ENCODE data around the gene AP5S1. TPM values are rescaled to one million over a fixed set of nuclear protein-coding genes. Genes with fewer than 3 reads are reported as not detected.

Gene AP5S1
- polyA plus RNA-seq, 3 donors, result 6.6 to 10.8 (median 8.6) TPM

DNA sequence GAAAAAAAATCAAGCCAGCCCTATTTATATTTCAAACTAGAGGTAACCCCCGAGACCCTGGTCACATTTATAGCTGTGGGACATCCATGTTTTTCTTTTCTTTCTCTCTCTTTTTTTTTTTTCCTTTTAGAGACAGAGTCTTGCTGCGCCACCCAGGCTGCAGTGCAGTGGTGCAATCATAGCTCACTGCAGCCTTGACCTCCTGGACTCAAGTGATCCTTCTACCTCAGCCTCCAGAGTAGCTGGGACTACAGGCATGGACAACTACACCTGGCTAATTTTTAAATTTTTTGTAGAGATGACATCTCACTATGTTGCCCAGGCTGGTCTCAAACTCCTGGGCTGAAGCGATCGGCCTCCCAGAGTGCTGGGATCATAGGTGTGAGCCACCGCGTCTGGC, 38.3 kb downstream of the AP5S1 start:
- H3K27ac ChIP-seq (ENCODE audit: low read depth in 1 of 2, low read length in 2 of 2), result no peak overlapping the region
- no peaks in the 10 kb centered on the region for H3K27me3 ChIP-seq (ENCODE audit: control insufficient read depth in 2 of 2, insufficient read depth in 2 of 2, low read length in 2 of 2)
- H3K36me3 Mint-ChIP-seq, result peaks cover 63 to 89% of the 10 kb centered on the region in 2 donors
- peak overlapping the region in 2 of 7 donors; percentile 37 to 46 for H3K27ac Mint-ChIP-seq
- TF ChIP-seq, protein P1, sequence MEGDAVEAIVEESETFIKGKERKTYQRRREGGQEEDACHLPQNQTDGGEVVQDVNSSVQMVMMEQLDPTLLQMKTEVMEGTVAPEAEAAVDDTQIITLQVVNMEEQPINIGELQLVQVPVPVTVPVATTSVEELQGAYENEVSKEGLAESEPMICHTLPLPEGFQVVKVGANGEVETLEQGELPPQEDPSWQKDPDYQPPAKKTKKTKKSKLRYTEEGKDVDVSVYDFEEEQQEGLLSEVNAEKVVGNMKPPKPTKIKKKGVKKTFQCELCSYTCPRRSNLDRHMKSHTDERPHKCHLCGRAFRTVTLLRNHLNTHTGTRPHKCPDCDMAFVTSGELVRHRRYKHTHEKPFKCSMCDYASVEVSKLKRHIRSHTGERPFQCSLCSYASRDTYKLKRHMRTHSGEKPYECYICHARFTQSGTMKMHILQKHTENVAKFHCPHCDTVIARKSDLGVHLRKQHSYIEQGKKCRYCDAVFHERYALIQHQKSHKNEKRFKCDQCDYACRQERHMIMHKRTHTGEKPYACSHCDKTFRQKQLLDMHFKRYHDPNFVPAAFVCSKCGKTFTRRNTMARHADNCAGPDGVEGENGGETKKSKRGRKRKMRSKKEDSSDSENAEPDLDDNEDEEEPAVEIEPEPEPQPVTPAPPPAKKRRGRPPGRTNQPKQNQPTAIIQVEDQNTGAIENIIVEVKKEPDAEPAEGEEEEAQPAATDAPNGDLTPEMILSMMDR (IDR thresholded peaks at IDR 0.05), result no peak
- H3K4me3 ChIP-seq (replicated peaks in 1 of 3; ENCODE audit: low read depth in 2 of 3, low read length in 3 of 3), result no peak overlapping the region
- intact Hi-C loops (cut with micrococcal nuclease), result loop anchor here in 1 of 2 donors (5.0 kb wide), 1 partner anchor 181 kb away; no protein-coding TSS in a partner anchor
- 100% methylated on average over 2 of the region's 6 CpGs for WGBS (ENCODE audit: insufficient coverage)
- peaks cover 4 to 5% of the 10 kb centered on the region in 2 donors for H3K9me3 ChIP-seq (replicated peaks in 1 of 2; ENCODE audit: control insufficient read depth in 1 of 2, insufficient read depth in 1 of 2, low read length in 2 of 2)
- H3K4me1 ChIP-seq (ENCODE audit: control insufficient read depth in 1 of 2, insufficient read depth in 2 of 2, low read length in 2 of 2), result peaks cover 13 to 17% of the 10 kb centered on the region in 2 donors
- no peak overlapping the region for H3K4me2 ChIP-seq (replicated peaks; ENCODE audit: extremely low read depth, low read length, poor library complexity, severe bottlenecking)
- H3K79me2 ChIP-seq (ENCODE audit: insufficient read depth, low read length), result peaks cover 34% of the 10 kb centered on the region
- peaks cover 0 to 3% (median 2%) of the 10 kb centered on the region in 3 donors for H3K27me3 Mint-ChIP-seq (ENCODE audit: low read depth in 3 of 3)
- peaks cover 59 to 80% of the 10 kb centered on the region in 2 donors for H3K36me3 ChIP-seq (replicated peaks in 1 of 2; ENCODE audit: control insufficient read depth in 1 of 2, insufficient read depth in 2 of 2, low read length in 2 of 2)
- H3K9me3 Mint-ChIP-seq, result peaks cover 0 to 10% (median 6%) of the 10 kb centered on the region in 7 donors
- H4K20me1 ChIP-seq (ENCODE audit: insufficient read depth, low read length), result peaks cover 59% of the 10 kb centered on the region
- peaks cover 18% of the 10 kb centered on the region for H3K4me1 Mint-ChIP-seq
- no peak overlapping the region for H3K4me3 Mint-ChIP-seq
- no peak overlapping the region for H2AFZ ChIP-seq (ENCODE audit: insufficient read depth, low read depth, low read length, poor library complexity, severe bottlenecking)
- H3K9ac ChIP-seq (ENCODE audit: insufficient read depth, low read length, poor library complexity, severe bottlenecking), result no peak overlapping the region
- DNase-seq, result no peak

- Histone ChIP-seq H4K20me1 (ENCODE audit: insufficient read depth, low read length) (peaks cover 64% of the 10 kb centered on the region), H3K9me3 (replicated peaks in 1 of 2; ENCODE audit: control insufficient read depth in 1 of 2, insufficient read depth in 1 of 2, low read length in 2 of 2) (peaks cover 4 to 5% of the 10 kb centered on the region in 2 donors), H3K27me3 (ENCODE audit: control insufficient read depth in 2 of 2, insufficient read depth in 2 of 2, low read length in 2 of 2) (no peaks in the 10 kb centered on the region), H3K27ac (ENCODE audit: low read depth in 1 of 2, low read length in 2 of 2) (no peak overlapping the region), H3K36me3 (replicated peaks in 1 of 2; ENCODE audit: control insufficient read depth in 1 of 2, insufficient read depth in 2 of 2, low read length in 2 of 2) (peaks cover 79 to 100% of the 10 kb centered on the region in 2 donors), H3K9ac (ENCODE audit: insufficient read depth, low read length, poor library complexity, severe bottlenecking) (no peak overlapping the region), H3K4me1 (ENCODE audit: control insufficient read depth in 1 of 2, insufficient read depth in 2 of 2, low read length in 2 of 2) (no peaks in the 10 kb centered on the region), H3K4me2 (replicated peaks; ENCODE audit: extremely low read depth, low read length, poor library complexity, severe bottlenecking) (no peak overlapping the region), H3K79me2 (ENCODE audit: insufficient read depth, low read length) (peaks cover 22% of the 10 kb centered on the region), H3K4me3 (replicated peaks in 1 of 3; ENCODE audit: low read depth in 2 of 3, low read length in 3 of 3) (no peak overlapping the region), H2AFZ (ENCODE audit: insufficient read depth, low read depth, low read length, poor library complexity, severe bottlenecking) (no peak overlapping the region)
- intact Hi-C loops (cut with micrococcal nuclease), result no loop called here
- Mint-ChIP-seq H3K36me3 (peaks cover 71 to 100% of the 10 kb centered on the region in 2 donors), H3K4me3 (no peak overlapping the region), H3K4me1 (peaks cover 2% of the 10 kb centered on the region), H3K27me3 (ENCODE audit: low read depth in 3 of 3) (peaks cover 0 to 3% (median 2%) of the 10 kb centered on the region in 3 donors), H3K9me3 (peaks cover 0 to 7% (median 6%) of the 10 kb centered on the region in 7 donors), H3K27ac (peak overlapping the region in 3 of 7 donors; percentile 6 to 54 (median 13))
- WGBS (ENCODE audit: insufficient coverage), result 93% methylated on average over 6 of the region's 7 CpGs
- DNase-seq, result no peak
- TF ChIP-seq, protein P1 (IDR thresholded peaks at IDR 0.05), result no peak
Observed at GRCh38 chr20:3861191-3861590, 40.8 kb downstream of the AP5S1 start.

Measured in CD14-positive monocyte (primary cell).